HEK293 (cell line): ENCODE results near the gene GAL3ST1.
A peak's percentile ranks its signal among the peaks of the same experiment; 100 is the strongest.

Experiments
- CTCF ChIA-PET: fragments of 350-600 bp; formaldehyde crosslinking; extraction: SDS; loops from one replicate; lab custom pipeline; 2021; ENCODE audit warnings: antibody characterized with exemption; lab: Yijun Ruan, JAX
- POLR2A ChIA-PET: fragments of 300-600 bp; formaldehyde crosslinking; extraction: SDS; loops from one replicate; lab custom pipeline; 2020; ENCODE audit warnings: antibody characterized with exemption, inconsistent platforms; lab: Yijun Ruan, JAX
- H3K27ac ChIP-seq: fragments of 200-500 bp; sonication (Bioruptor generic); 2 replicates; pipeline ENCODE4 v1.5.1; 2014; ENCODE audit warnings: low read depth, low read length, control low read depth, inconsistent platforms; ENCODE audit errors: extremely low read depth
- H3K36me3 ChIP-seq, 2 experiments: fragments of 200-500 bp in 1 of 2; sonication (Bioruptor generic) in 1 of 2; 1 replicate in 1 of 2; 2 replicates in 1 of 2; pipeline ENCODE4 v1.5.1; 2014 to 2017; ENCODE audit warnings: inconsistent platforms in 2 of 2, low read length in 2 of 2; ENCODE audit not compliant: control insufficient read depth in 2 of 2, insufficient read depth in 1 of 2
- H3K4me1 ChIP-seq: fragments of 200-500 bp; sonication (Bioruptor generic); 2 replicates; pipeline ENCODE4 v1.5.1; 2014; ENCODE audit warnings: mild to moderate bottlenecking, low read length, inconsistent platforms; ENCODE audit not compliant: control insufficient read depth, insufficient read depth
- H3K4me3 ChIP-seq: 2 replicates; pipeline ENCODE4 v1.5.1; 2011; ENCODE audit warnings: low read depth, mild to moderate bottlenecking, control low read depth, low read length, moderate library complexity
- H3K9me3 ChIP-seq: fragments of 200-500 bp; sonication (Bioruptor generic); 2 replicates; pipeline ENCODE4 v1.5.1; 2014; ENCODE audit warnings: low read depth, low read length, inconsistent platforms; ENCODE audit not compliant: control insufficient read depth, insufficient read depth
- BCL11B ChIP-seq: fragments of 450-650 bp; formaldehyde crosslinking; IDR thresholded peaks from 2 replicates; pipeline ENCODE4 v1.5.1; 2016; ENCODE audit warnings: low read depth, missing biosample characterization, missing genetic modification characterization
- GLI2 ChIP-seq: fragments of 450-650 bp; formaldehyde crosslinking; IDR thresholded peaks from 2 replicates; pipeline ENCODE4; 2017; ENCODE audit warnings: missing biosample characterization, missing genetic modification characterization, low read depth, borderline replicate concordance
- INSM2 ChIP-seq: fragments of 450-650 bp; formaldehyde crosslinking; IDR thresholded peaks from 2 replicates; pipeline ENCODE4 v1.5.1; 2016; ENCODE audit warnings: missing biosample characterization, missing genetic modification characterization
- MZF1 ChIP-seq: fragments of 450-650 bp; formaldehyde crosslinking; IDR thresholded peaks from 2 replicates; pipeline ENCODE4 v1.5.1; 2017; ENCODE audit warnings: missing biosample characterization, missing genetic modification characterization, borderline replicate concordance
- PBX3 ChIP-seq: sonication (generic); formaldehyde crosslinking; IDR thresholded peaks from 2 replicates; pipeline ENCODE4 v1.8.1; 2022; ENCODE audit warnings: mild to moderate bottlenecking, moderate library complexity, missing genetic modification reagents
- PRDM1 ChIP-seq: fragments of 450-650 bp; formaldehyde crosslinking; IDR thresholded peaks from 2 replicates; pipeline ENCODE4; 2016; ENCODE audit warnings: missing biosample characterization, missing genetic modification characterization
- ZFP37 ChIP-seq: fragments of 450-650 bp; formaldehyde crosslinking; IDR thresholded peaks from 2 replicates; pipeline ENCODE4 v1.5.1; 2016; ENCODE audit warnings: missing biosample characterization, missing genetic modification characterization
- ZIC2 ChIP-seq: fragments of 450-650 bp; formaldehyde crosslinking; IDR thresholded peaks from 2 replicates; pipeline ENCODE4 v1.5.1; 2016; ENCODE audit warnings: missing biosample characterization, missing genetic modification characterization
- ZNF112 ChIP-seq: fragments of 450-650 bp; formaldehyde crosslinking; IDR thresholded peaks from 2 replicates; pipeline ENCODE4 v1.5.0; 2017; ENCODE audit warnings: missing biosample characterization, missing genetic modification characterization
- ZNF214 ChIP-seq: fragments of 450-650 bp; formaldehyde crosslinking; IDR thresholded peaks from 2 replicates; pipeline ENCODE4 v1.5.1; 2017; ENCODE audit warnings: missing biosample characterization, mild to moderate bottlenecking, missing genetic modification characterization, borderline replicate concordance
- ZNF24 ChIP-seq: fragments of 450-650 bp; formaldehyde crosslinking; IDR thresholded peaks from 2 replicates; pipeline ENCODE4 v1.5.1; 2016; ENCODE audit warnings: missing biosample characterization, missing genetic modification characterization
- ZNF266 ChIP-seq: fragments of 450-650 bp; formaldehyde crosslinking; IDR thresholded peaks from 2 replicates; pipeline ENCODE4 v1.5.1; 2016; ENCODE audit warnings: missing biosample characterization, missing genetic modification characterization, low read depth
- ZNF335 ChIP-seq: fragments of 450-650 bp; formaldehyde crosslinking; conservative IDR thresholded peaks from 2 replicates; pipeline ENCODE4 v1.5.1; 2016; ENCODE audit warnings: missing biosample characterization, missing genetic modification characterization
- ZNF366 ChIP-seq: fragments of 450-650 bp; formaldehyde crosslinking; conservative IDR thresholded peaks from 2 replicates; pipeline ENCODE4 v1.5.1; 2016; ENCODE audit warnings: missing biosample characterization, missing genetic modification characterization
- ZNF488 ChIP-seq: fragments of 450-650 bp; formaldehyde crosslinking; IDR thresholded peaks from 2 replicates; pipeline ENCODE4 v1.5.1; 2016; ENCODE audit warnings: missing biosample characterization, missing genetic modification characterization
- ZNF777 ChIP-seq: fragments of 450-650 bp; formaldehyde crosslinking; IDR thresholded peaks from 2 replicates; pipeline ENCODE4 v1.5.1; 2017; ENCODE audit warnings: missing biosample characterization, missing genetic modification characterization, borderline replicate concordance
- ZXDB ChIP-seq: fragments of 450-650 bp; formaldehyde crosslinking; IDR thresholded peaks from 2 replicates; pipeline ENCODE4 v1.5.1; 2016; ENCODE audit warnings: missing biosample characterization, missing genetic modification characterization

The GAL3ST1 gene

DNA sequence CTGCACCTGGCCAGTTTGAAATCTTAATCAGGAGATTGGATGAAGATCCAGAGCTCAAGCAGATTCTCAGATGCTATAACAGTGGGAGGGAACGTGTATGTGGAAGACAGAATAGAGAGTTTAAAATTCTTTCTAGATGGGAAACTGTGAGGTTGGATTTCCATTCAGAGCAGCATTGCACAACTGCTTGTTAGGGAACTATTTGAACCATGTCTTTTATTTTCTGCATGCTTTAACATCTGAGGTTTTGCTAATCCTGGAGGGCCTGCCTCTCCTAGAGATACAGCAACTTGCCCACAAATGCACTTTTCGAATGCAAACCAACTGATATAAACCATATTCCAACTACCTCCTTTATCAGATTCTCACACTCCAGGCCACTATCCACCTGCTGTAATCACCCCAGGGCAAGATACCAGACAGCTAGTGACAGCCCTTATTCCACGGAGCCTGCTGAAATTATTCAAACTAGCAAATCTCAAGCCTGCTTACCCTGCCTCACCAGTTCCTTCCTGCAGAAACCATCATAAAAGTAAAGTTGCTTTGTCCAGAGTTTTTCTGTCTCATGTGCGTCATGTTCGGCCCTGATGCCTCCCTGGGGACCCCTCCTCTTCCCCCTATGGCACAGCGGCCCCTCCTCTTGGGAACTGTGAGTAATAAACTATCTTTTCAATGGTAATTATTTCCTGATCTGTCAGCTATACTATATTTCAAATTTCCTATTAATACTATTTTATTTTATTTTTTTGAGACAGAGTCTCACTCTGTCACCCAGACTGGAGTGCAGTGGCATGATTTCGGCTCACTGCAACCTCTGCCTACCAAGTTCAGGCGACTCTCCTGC is 50.6 kb downstream of the GAL3ST1 start:
- no peak for TF ChIP-seq ZXDB
- TF ChIP-seq ZNF266 (tag by site-specific recombination): peak; percentile 90
- Histone ChIP-seq H3K27ac (no peak overlapping the region), H3K4me3 (no peak overlapping the region), H3K9me3 (no peaks in the 10 kb centered on the region), H3K4me1 (no peaks in the 10 kb centered on the region), H3K36me3 (no peaks in the 10 kb centered on the region)
- POLR2A ChIA-PET: no interaction called here
- CTCF ChIA-PET: interaction anchor here (0.6 to 1.4 kb wide), 2 partner anchors 79 to 247 kb away, joined by 5 to 8 read pairs; no protein-coding TSS in a partner anchor

- POLR2A ChIA-PET: no interaction called here
- peak; percentile 92 for TF ChIP-seq PRDM1 (tag by site-specific recombination)
- TF ChIP-seq ZNF777 (tag by site-specific recombination): no peak
- TF ChIP-seq ZNF366: peak; percentile 94
- TF ChIP-seq MZF1 (tag by site-specific recombination): no peak
- no peak for TF ChIP-seq BCL11B (tag by site-specific recombination)
- no peak for TF ChIP-seq ZNF488 (tag by site-specific recombination)
- no peak for TF ChIP-seq ZNF112 (tag by site-specific recombination)
- TF ChIP-seq ZNF335 (tag by site-specific recombination): no peak
- no peak for TF ChIP-seq ZFP37 (tag by site-specific recombination)
- no peak for TF ChIP-seq INSM2 (tag by site-specific recombination)
- no peak for TF ChIP-seq GLI2 (tag by site-specific recombination)
- H3K9me3 ChIP-seq: no peaks in the 10 kb centered on the region
- H3K36me3 ChIP-seq: no peaks in the 10 kb centered on the region
- CTCF ChIA-PET: interaction anchor here (0.6 kb wide), 1 partner anchor 460 kb away, joined by 3 read pairs; no protein-coding TSS in a partner anchor
- H3K27ac ChIP-seq: no peak overlapping the region
- H3K4me3 ChIP-seq: no peak overlapping the region
- H3K4me1 ChIP-seq: peaks cover 6% of the 10 kb centered on the region
Measured at GRCh38 chr22:30521368-30522156, 52.9 kb downstream of the GAL3ST1 start.

DNA sequence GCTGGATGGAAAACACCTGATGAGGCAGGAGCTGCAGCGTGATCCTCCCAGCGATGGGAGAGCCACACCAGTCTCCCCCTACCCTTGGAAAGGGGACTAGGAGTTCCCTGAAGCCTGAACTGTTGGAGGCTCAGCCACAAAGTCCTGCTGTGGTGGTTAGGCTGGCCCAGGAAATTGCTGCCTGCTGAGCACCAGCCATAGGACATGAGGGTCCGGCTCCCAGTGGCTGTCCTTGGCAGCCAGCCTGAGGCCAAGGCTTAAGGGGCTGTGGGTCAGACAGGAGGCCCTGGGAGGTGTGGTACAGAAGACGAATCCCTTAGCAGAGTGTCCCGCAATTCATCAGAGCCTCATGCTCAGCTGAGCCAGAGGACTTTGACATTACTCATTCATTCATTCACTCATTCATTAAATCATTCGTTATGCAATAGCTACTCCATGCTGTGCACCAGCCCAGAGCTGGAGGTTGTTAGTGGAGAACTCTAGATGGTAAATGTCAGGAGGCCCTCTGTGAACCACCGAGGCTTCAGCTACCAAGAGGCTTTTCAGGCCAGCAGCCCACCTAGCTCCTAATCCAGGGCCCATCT is 54.5 kb downstream of the GAL3ST1 start:
- no peaks in the 10 kb centered on the region for H3K36me3 ChIP-seq
- H3K4me1 ChIP-seq: peaks cover 6% of the 10 kb centered on the region
- no peak overlapping the region for H3K27ac ChIP-seq
- no peaks in the 10 kb centered on the region for H3K9me3 ChIP-seq
- POLR2A ChIA-PET: interaction anchor here (0.6 kb wide), 1 partner anchor 416 kb away, joined by 3 read pairs; no protein-coding TSS in a partner anchor
- no peak overlapping the region for H3K4me3 ChIP-seq
- TF ChIP-seq ZNF24 (tag by site-specific recombination) (peak; percentile 65; the same call in 1 of the 2 replicates), ZIC2 (tag by site-specific recombination) (peak; percentile 69), PBX3 (CRISPR knock-in tag) (no peak), ZNF214 (no peak)
- CTCF ChIA-PET: interaction anchor here (1.4 kb wide), 1 partner anchor 96 kb away, joined by 4 read pairs; no protein-coding TSS in a partner anchor
